OCI-LY7 (cell line): ENCODE measurements around the gene GLUL. TPM values are rescaled to one million over a fixed set of nuclear protein-coding genes. Genes with fewer than 3 reads are reported as not detected.

Experiments
- BruUV-seq: library from RNA; stranded (reverse); fragments of 400-500 nt; replicated peaks from 2 replicates; lab custom pipeline; 2021; lab: Mats Ljungman, UMichigan
- CTCF ChIA-PET: fragments of 300-600 bp; sonication (Branson Sonifier 250); formaldehyde crosslinking; loops from one replicate; lab custom pipeline; 2022; ENCODE audit warnings: antibody characterized with exemption; ENCODE audit not compliant: unreplicated experiment; lab: Charles Lee
- POLR2A ChIA-PET: fragments of 300-600 bp; sonication (Branson Sonifier 250); formaldehyde crosslinking; loops from one replicate; lab custom pipeline; 2022; ENCODE audit warnings: antibody characterized with exemption; lab: Charles Lee
- DNase-seq: peaks from one replicate; pipeline ENCODE4 v3.0.0-alpha.2; 2015; ENCODE audit warnings: low spot score
- H2AFZ ChIP-seq: fragments of 200-600 bp; sonication (generic), shearing (Covaris generic); 2 replicates; pipeline ENCODE4 v1.6.1; 2014; ENCODE audit warnings: mild to moderate bottlenecking, antibody characterized with exemption, low read length, moderate library complexity
- H3K27ac ChIP-seq: fragments of 200-600 bp; sonication (generic); 2 replicates; pipeline ENCODE4 v1.5.1; 2014; ENCODE audit warnings: mixed run types, low read depth, mild to moderate bottlenecking, moderate library complexity, low read length, inconsistent platforms; ENCODE audit not compliant: poor library complexity, severe bottlenecking
- H3K36me3 ChIP-seq: fragments of 200-600 bp; sonication (generic); 2 replicates; pipeline ENCODE4 v1.6.1; 2014; ENCODE audit warnings: mild to moderate bottlenecking, antibody characterized with exemption, low read length, moderate library complexity, mixed read lengths; ENCODE audit not compliant: insufficient read depth
- H3K4me1 ChIP-seq: fragments of 200-600 bp; sonication (generic); 2 replicates; pipeline ENCODE4 v1.5.1; 2014; ENCODE audit warnings: mild to moderate bottlenecking, low read length; ENCODE audit not compliant: insufficient read depth, poor library complexity, severe bottlenecking
- H3K4me2 ChIP-seq: fragments of 200-600 bp; sonication (generic); 2 replicates; pipeline ENCODE4 v1.6.1; 2014; ENCODE audit warnings: mild to moderate bottlenecking, low read length
- H3K4me3 ChIP-seq: fragments of 200-600 bp; sonication (generic); 2 replicates; pipeline ENCODE4 v1.5.1; 2014; ENCODE audit warnings: mild to moderate bottlenecking, low read depth, low read length; ENCODE audit not compliant: poor library complexity, severe bottlenecking
- H3K79me2 ChIP-seq: fragments of 200-600 bp; sonication (generic); 2 replicates; pipeline ENCODE4 v1.6.1; 2016; ENCODE audit warnings: low read depth, mild to moderate bottlenecking, low read length, moderate library complexity, mixed read lengths; ENCODE audit not compliant: insufficient read depth
- H3K9me2 ChIP-seq: fragments of 200-600 bp; sonication (generic); 2 replicates; pipeline ENCODE4 v1.6.1; 2016; ENCODE audit warnings: mild to moderate bottlenecking, low read length, mixed read lengths; ENCODE audit not compliant: insufficient read depth
- H3K9me3 ChIP-seq: fragments of 200-600 bp; sonication (generic); 2 replicates; pipeline ENCODE4 v1.6.1; 2014; ENCODE audit warnings: mild to moderate bottlenecking, mixed run types, low read length, mixed read lengths
- H4K20me1 ChIP-seq: fragments of 200-600 bp; sonication (generic); 2 replicates; pipeline ENCODE4 v1.6.1; 2014; ENCODE audit warnings: mild to moderate bottlenecking, antibody characterized with exemption, low read length, moderate library complexity, mixed read lengths; ENCODE audit not compliant: insufficient read depth
- EZH2phosphoT487 ChIP-seq: fragments of 200-600 bp; sonication (generic); IDR thresholded peaks from 2 replicates; pipeline ENCODE4 v1.6.1; 2018; ENCODE audit warnings: low read depth, borderline replicate concordance, mild to moderate bottlenecking, mixed run types, antibody characterized with exemption, low read length, moderate library complexity, mixed read lengths
- intact Hi-C: fragments of 100-400 bp; cut with micrococcal nuclease; formaldehyde crosslinking; loops from one replicate; pipeline ENCODE4 v1.10.0; 2022; ENCODE audit not compliant: unreplicated experiment
- total RNA-seq, 2 experiments: library from RNA; depleted of rRNA in 1 of 2; stranded (reverse); fragments of >200 nt in 1 of 2; shearing (Covaris generic) in 1 of 2; gene quantifications; 2 replicates each; pipeline ENCODE4 v1.2.3, GENCODE V29; 2014 to 2022
- TF ChIP-seq, protein P1 (sequence below): fragments of 200-600 bp; sonication (generic); conservative IDR thresholded peaks from 2 replicates; pipeline ENCODE4 v1.5.1; 2014; ENCODE audit warnings: mild to moderate bottlenecking, antibody characterized with exemption, low read length, moderate library complexity, mixed read lengths

GLUL gene
- total RNA-seq, 2 experiments from 2014 or later = not detected

DNA sequence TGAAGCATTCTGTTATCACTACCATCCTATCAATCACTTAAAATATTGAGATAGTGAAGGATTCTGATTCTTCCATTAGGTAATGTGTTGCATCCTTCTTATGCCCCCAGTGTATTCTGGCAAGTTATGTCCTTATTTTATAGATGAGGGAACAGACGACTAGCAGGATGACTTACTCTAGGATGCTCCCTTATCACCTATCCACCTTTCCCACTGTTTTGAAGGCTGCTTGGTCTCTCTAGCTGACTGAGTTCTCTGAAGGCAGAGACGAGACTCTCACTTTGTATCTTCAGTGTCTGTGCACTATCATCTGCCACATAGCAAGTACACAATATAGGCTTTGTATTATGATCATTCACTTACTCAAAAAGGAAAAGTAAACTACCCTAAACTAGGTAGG, 4.0 kb downstream of the GLUL start:
- Histone ChIP-seq H3K4me3 (no peak overlapping the region), H3K79me2 (no peaks in the 10 kb centered on the region), H3K9me3 (no peaks in the 10 kb centered on the region), H3K9me2 (no peaks in the 10 kb centered on the region), H3K27ac (no peak overlapping the region), H3K4me2 (no peak overlapping the region), H4K20me1 (no peaks in the 10 kb centered on the region), H2AFZ (no peak overlapping the region), H3K4me1 (no peaks in the 10 kb centered on the region), H3K36me3 (no peaks in the 10 kb centered on the region)
- intact Hi-C loops = no loop called here
- CTCF ChIA-PET = no interaction called here
- no TSS peak for BruUV-seq
- DNase-seq = no peak
- TF ChIP-seq, protein P1, sequence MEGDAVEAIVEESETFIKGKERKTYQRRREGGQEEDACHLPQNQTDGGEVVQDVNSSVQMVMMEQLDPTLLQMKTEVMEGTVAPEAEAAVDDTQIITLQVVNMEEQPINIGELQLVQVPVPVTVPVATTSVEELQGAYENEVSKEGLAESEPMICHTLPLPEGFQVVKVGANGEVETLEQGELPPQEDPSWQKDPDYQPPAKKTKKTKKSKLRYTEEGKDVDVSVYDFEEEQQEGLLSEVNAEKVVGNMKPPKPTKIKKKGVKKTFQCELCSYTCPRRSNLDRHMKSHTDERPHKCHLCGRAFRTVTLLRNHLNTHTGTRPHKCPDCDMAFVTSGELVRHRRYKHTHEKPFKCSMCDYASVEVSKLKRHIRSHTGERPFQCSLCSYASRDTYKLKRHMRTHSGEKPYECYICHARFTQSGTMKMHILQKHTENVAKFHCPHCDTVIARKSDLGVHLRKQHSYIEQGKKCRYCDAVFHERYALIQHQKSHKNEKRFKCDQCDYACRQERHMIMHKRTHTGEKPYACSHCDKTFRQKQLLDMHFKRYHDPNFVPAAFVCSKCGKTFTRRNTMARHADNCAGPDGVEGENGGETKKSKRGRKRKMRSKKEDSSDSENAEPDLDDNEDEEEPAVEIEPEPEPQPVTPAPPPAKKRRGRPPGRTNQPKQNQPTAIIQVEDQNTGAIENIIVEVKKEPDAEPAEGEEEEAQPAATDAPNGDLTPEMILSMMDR = no peak
- no peak for TF ChIP-seq EZH2phosphoT487
- POLR2A ChIA-PET = interaction anchor here (1.0 kb wide), 1 partner anchor 8 kb away, joined by 3 read pairs; no protein-coding TSS in a partner anchor

DNA sequence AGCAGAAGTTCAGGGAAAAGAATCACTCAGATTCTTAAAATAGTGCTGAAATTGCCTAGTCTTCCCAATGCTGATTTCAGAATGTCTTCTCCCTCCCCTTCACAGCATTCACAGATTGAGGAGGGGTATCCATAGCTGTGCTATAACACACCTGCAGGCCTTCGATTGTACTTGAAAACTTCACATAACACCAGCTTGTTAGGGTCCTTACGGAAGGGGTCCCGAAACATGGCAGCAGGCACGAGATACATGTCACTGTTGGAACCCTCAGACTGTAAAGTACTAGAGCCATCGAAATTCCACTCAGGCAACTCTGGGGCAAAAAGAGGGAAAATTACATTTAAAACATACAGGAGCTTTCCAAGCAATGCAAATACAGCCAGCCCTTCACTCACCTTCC, 4.6 kb downstream of the GLUL start:
- ChIA-PET CTCF (no interaction called here), POLR2A (no interaction called here)
- no peak overlapping the region for H2AFZ ChIP-seq
- no peak for DNase-seq
- H3K27ac ChIP-seq = no peak overlapping the region
- no peak overlapping the region for H3K4me2 ChIP-seq
- H3K36me3 ChIP-seq = no peaks in the 10 kb centered on the region
- no TSS peak for BruUV-seq
- H4K20me1 ChIP-seq = no peaks in the 10 kb centered on the region
- no peaks in the 10 kb centered on the region for H3K4me1 ChIP-seq
- intact Hi-C loops = no loop called here
- no peaks in the 10 kb centered on the region for H3K79me2 ChIP-seq
- H3K9me2 ChIP-seq = no peaks in the 10 kb centered on the region
- H3K9me3 ChIP-seq = no peaks in the 10 kb centered on the region
- TF ChIP-seq, protein P1 = no peak
- no peak for TF ChIP-seq EZH2phosphoT487
- no peak overlapping the region for H3K4me3 ChIP-seq

DNA sequence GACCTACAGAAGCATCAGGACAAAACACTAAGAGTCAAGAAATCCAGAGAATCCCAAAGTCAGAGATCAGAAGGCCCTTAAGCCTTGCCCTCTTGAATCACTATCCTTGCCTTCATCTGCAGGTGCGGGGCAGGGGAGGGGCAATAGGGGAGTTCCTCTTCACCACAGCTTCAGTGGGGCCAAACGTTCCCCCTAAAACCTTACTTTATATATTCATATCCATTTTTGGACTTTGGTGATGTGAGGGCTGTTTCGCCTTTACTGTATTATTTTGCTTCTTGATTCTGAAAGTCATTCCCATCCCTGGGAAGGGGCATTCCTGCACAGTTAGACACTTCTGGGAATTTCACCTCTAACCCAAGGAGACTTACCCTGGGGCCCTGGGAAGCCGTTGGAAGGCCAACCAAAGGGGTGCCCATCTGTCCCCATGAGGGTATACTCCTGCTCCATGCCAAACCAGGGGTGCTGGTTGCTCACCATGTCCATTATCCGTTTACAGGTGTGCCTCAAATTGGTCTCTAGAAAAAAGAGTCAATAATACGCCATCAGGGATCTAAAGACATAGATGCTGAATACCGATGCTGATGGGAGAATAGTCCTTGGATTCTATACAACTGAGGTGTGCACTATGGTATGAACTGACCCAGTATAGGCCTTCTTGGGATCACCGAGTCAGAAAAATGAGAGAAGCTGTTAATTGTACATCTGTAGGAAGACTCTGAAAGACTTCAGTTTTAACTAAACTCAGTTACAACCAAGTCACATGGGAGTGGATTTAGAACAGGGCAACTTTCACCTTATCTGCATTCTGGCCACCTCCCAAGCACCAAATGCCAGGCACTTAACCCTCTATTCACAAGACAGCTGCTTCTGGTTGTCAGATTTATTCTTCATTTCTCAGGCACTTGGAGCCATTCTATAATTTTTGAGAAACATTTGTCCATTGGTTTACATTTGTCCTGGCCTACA, 5.4 kb downstream of the GLUL start:
- H4K20me1 ChIP-seq = no peaks in the 10 kb centered on the region
- no peak overlapping the region for H3K27ac ChIP-seq
- intact Hi-C loops = no loop called here
- ChIA-PET CTCF (no interaction called here), POLR2A (no interaction called here)
- no peak overlapping the region for H2AFZ ChIP-seq
- no peaks in the 10 kb centered on the region for H3K36me3 ChIP-seq
- H3K79me2 ChIP-seq = no peaks in the 10 kb centered on the region
- DNase-seq = no peak
- no peaks in the 10 kb centered on the region for H3K9me3 ChIP-seq
- no TSS peak for BruUV-seq
- TF ChIP-seq, protein P1 = no peak
- no peak for TF ChIP-seq EZH2phosphoT487
- H3K4me2 ChIP-seq = no peak overlapping the region
- H3K9me2 ChIP-seq = no peaks in the 10 kb centered on the region
- H3K4me3 ChIP-seq = no peak overlapping the region
- H3K4me1 ChIP-seq = no peaks in the 10 kb centered on the region
